WTC11 (cell line): ENCODE results near the gene KCNA5.

Experiments
- CTCF ChIP-seq: fragments of 200-600 bp; IDR thresholded peaks from 2 replicates; pipeline ENCODE4 v1.8.0; 2022; ENCODE audit warnings: antibody characterized with exemption
- KAT7 ChIP-seq: sonication (generic); formaldehyde crosslinking; IDR thresholded peaks from 2 replicates; pipeline ENCODE4 v1.8.1; 2023; ENCODE audit warnings: missing genetic modification reagents, mild to moderate bottlenecking, borderline replicate concordance
- NFYB ChIP-seq: sonication (generic); formaldehyde crosslinking; conservative IDR thresholded peaks from 2 replicates; pipeline ENCODE4 v1.8.0; 2022; ENCODE audit warnings: low read depth, missing genetic modification reagents
- ZNF396 ChIP-seq: fragments of 250-450 bp; sonication (Bioruptor Pico); IDR thresholded peaks from 2 replicates; pipeline ENCODE4 v1.8.0; 2021; ENCODE audit warnings: mild to moderate bottlenecking, moderate library complexity, borderline replicate concordance

GRCh38 chr12:5013266-5013730 lies 30.4 kb upstream of the KCNA5 start:
- TF ChIP-seq KAT7 (CRISPR knock-in tag), result no peak
- no peak for TF ChIP-seq CTCF
- TF ChIP-seq ZNF396 (CRISPR knock-in tag), result no peak
- TF ChIP-seq NFYB, result no peak
